ENCODE measurements around the gene PTHLH. TPM values are rescaled to one million over a fixed set of nuclear protein-coding genes. Genes with fewer than 3 reads are reported as not detected.

Gene PTHLH
- total RNA-seq, 2 donors from 2014 or later: not detected

GRCh38 chr12:27969624-27970400 lies 2.7 kb downstream of the PTHLH start:
- DNase-seq (peak in 1 of 3 donors; percentile 11), ATAC-seq (peak; percentile 77)
- Mint-ChIP-seq H3K4me1 (peaks cover 17% of the 10 kb centered on the region), H3K27ac (no peak overlapping the region), H3K36me3 (ENCODE audit: low read depth) (peaks cover 2% of the 10 kb centered on the region), H3K27me3 (peaks cover 76% of the 10 kb centered on the region), H3K4me3 (peak overlapping the region; percentile 92)
- no peaks in the 10 kb centered on the region for H3K9me3 ChIP-seq (ENCODE audit: control insufficient read depth, low read length, poor library complexity, severe bottlenecking)

GRCh38 chr12:27968972-27969623 lies 3.4 kb downstream of the PTHLH start:
- ATAC-seq (peak; percentile 39), DNase-seq (no peak)
- Mint-ChIP-seq H3K27ac (no peak overlapping the region), H3K4me3 (peak overlapping the region; percentile 92), H3K27me3 (peaks cover 73% of the 10 kb centered on the region), H3K4me1 (peaks cover 17% of the 10 kb centered on the region), H3K36me3 (ENCODE audit: low read depth) (peaks cover 2% of the 10 kb centered on the region)
- no peaks in the 10 kb centered on the region for H3K9me3 ChIP-seq (ENCODE audit: control insufficient read depth, low read length, poor library complexity, severe bottlenecking)

- H3K27me3 Mint-ChIP-seq: peaks cover 73% of the 10 kb centered on the region
- H3K4me1 Mint-ChIP-seq: peaks cover 17% of the 10 kb centered on the region
- H3K4me3 Mint-ChIP-seq: no peak overlapping the region
- peaks cover 4% of the 10 kb centered on the region for H3K36me3 Mint-ChIP-seq (ENCODE audit: low read depth)
- ATAC-seq (no peak), DNase-seq (no peak)
- H3K9me3 ChIP-seq (ENCODE audit: control insufficient read depth, low read length, poor library complexity, severe bottlenecking): no peaks in the 10 kb centered on the region
- no peak overlapping the region for H3K27ac Mint-ChIP-seq
Observed at GRCh38 chr12:27967551-27968054, 4.9 kb downstream of the PTHLH start.

GRCh38 chr12:27966870-27967269 lies 5.7 kb downstream of the PTHLH start:
- Mint-ChIP-seq H3K27me3 (peaks cover 76% of the 10 kb centered on the region), H3K4me3 (no peak overlapping the region), H3K27ac (no peak overlapping the region), H3K36me3 (ENCODE audit: low read depth) (peaks cover 4% of the 10 kb centered on the region), H3K4me1 (peaks cover 17% of the 10 kb centered on the region)
- no peak for ATAC-seq
- DNase-seq: no peak
- no peaks in the 10 kb centered on the region for H3K9me3 ChIP-seq (ENCODE audit: control insufficient read depth, low read length, poor library complexity, severe bottlenecking)

- H3K27me3 Mint-ChIP-seq: peaks cover 72% of the 10 kb centered on the region
Observed at GRCh38 chr12:27965966-27966365, 6.6 kb downstream of the PTHLH start.

GRCh38 chr12:27965411-27965810 lies 7.1 kb downstream of the PTHLH start:
- no peaks in the 10 kb centered on the region for H3K9me3 ChIP-seq (ENCODE audit: control insufficient read depth, low read length, poor library complexity, severe bottlenecking)
- Mint-ChIP-seq H3K27ac (no peak overlapping the region), H3K27me3 (peaks cover 70% of the 10 kb centered on the region), H3K4me3 (no peak overlapping the region), H3K4me1 (peaks cover 12% of the 10 kb centered on the region), H3K36me3 (ENCODE audit: low read depth) (peaks cover 4% of the 10 kb centered on the region)
- ATAC-seq: no peak
- no peak for DNase-seq

More at GRCh38 chr12:27965966-27966365, 6.6 kb downstream of the PTHLH start:
- H3K4me1 Mint-ChIP-seq: peaks cover 16% of the 10 kb centered on the region
- no peak overlapping the region for H3K27ac Mint-ChIP-seq
- ATAC-seq (no peak), DNase-seq (no peak)
- no peak overlapping the region for H3K4me3 Mint-ChIP-seq
- peaks cover 4% of the 10 kb centered on the region for H3K36me3 Mint-ChIP-seq (ENCODE audit: low read depth)
- no peaks in the 10 kb centered on the region for H3K9me3 ChIP-seq (ENCODE audit: control insufficient read depth, low read length, poor library complexity, severe bottlenecking)

- no peak overlapping the region for H3K27ac Mint-ChIP-seq
- no peaks in the 10 kb centered on the region for H3K9me3 ChIP-seq (ENCODE audit: control insufficient read depth, low read length, poor library complexity, severe bottlenecking)
- ATAC-seq: no peak
- H3K27me3 Mint-ChIP-seq: peaks cover 68% of the 10 kb centered on the region
- peaks cover 5% of the 10 kb centered on the region for H3K4me1 Mint-ChIP-seq
- DNase-seq: no peak
- no peak overlapping the region for H3K4me3 Mint-ChIP-seq
- H3K36me3 Mint-ChIP-seq (ENCODE audit: low read depth): peaks cover 4% of the 10 kb centered on the region
Observed at GRCh38 chr12:27964123-27964522, 8.4 kb downstream of the PTHLH start.

- peaks cover 5% of the 10 kb centered on the region for H3K36me3 Mint-ChIP-seq (ENCODE audit: low read depth)
- DNase-seq (no peak), ATAC-seq (no peak)
- no peak overlapping the region for H3K27ac Mint-ChIP-seq
- H3K27me3 Mint-ChIP-seq: peaks cover 67% of the 10 kb centered on the region
- no peaks in the 10 kb centered on the region for H3K4me1 Mint-ChIP-seq
- no peaks in the 10 kb centered on the region for H3K9me3 ChIP-seq (ENCODE audit: control insufficient read depth, low read length, poor library complexity, severe bottlenecking)
- no peak overlapping the region for H3K4me3 Mint-ChIP-seq
Observed at GRCh38 chr12:27960821-27961220, 11.7 kb downstream of the PTHLH start.

- Mint-ChIP-seq H3K27ac (no peak overlapping the region), H3K36me3 (ENCODE audit: low read depth) (peaks cover 4% of the 10 kb centered on the region), H3K27me3 (peaks cover 60% of the 10 kb centered on the region), H3K4me1 (no peaks in the 10 kb centered on the region), H3K4me3 (no peak overlapping the region)
- ATAC-seq (no peak), DNase-seq (no peak)
- H3K9me3 ChIP-seq (ENCODE audit: control insufficient read depth, low read length, poor library complexity, severe bottlenecking): no peaks in the 10 kb centered on the region
Observed at GRCh38 chr12:27958675-27959074, 13.9 kb downstream of the PTHLH start.

- H3K4me3 Mint-ChIP-seq: no peak overlapping the region
- peaks cover 47% of the 10 kb centered on the region for H3K27me3 Mint-ChIP-seq
- no peaks in the 10 kb centered on the region for H3K4me1 Mint-ChIP-seq
- peaks cover 2% of the 10 kb centered on the region for H3K36me3 Mint-ChIP-seq (ENCODE audit: low read depth)
- DNase-seq: no peak
- no peaks in the 10 kb centered on the region for H3K9me3 ChIP-seq (ENCODE audit: control insufficient read depth, low read length, poor library complexity, severe bottlenecking)
- no peak for ATAC-seq
- H3K27ac Mint-ChIP-seq: no peak overlapping the region
Observed at GRCh38 chr12:27957366-27957765, 15.2 kb downstream of the PTHLH start.

- Mint-ChIP-seq H3K4me1 (no peaks in the 10 kb centered on the region), H3K27me3 (peaks cover 29% of the 10 kb centered on the region), H3K4me3 (no peak overlapping the region), H3K36me3 (ENCODE audit: low read depth) (peaks cover 2% of the 10 kb centered on the region), H3K27ac (no peak overlapping the region)
- DNase-seq (no peak), ATAC-seq (no peak)
- no peaks in the 10 kb centered on the region for H3K9me3 ChIP-seq (ENCODE audit: control insufficient read depth, low read length, poor library complexity, severe bottlenecking)
Observed at GRCh38 chr12:27953817-27954216, 18.7 kb downstream of the PTHLH start.

- Mint-ChIP-seq H3K36me3 (ENCODE audit: low read depth) (peaks cover 2% of the 10 kb centered on the region), H3K4me3 (no peak overlapping the region), H3K4me1 (no peaks in the 10 kb centered on the region), H3K27ac (no peak overlapping the region), H3K27me3 (peaks cover 25% of the 10 kb centered on the region)
- DNase-seq: no peak
- no peak for ATAC-seq
- H3K9me3 ChIP-seq (ENCODE audit: control insufficient read depth, low read length, poor library complexity, severe bottlenecking): no peaks in the 10 kb centered on the region
Observed at GRCh38 chr12:27953348-27953747, 19.2 kb downstream of the PTHLH start.

- H3K27ac Mint-ChIP-seq: no peak overlapping the region
- H3K9me3 ChIP-seq (ENCODE audit: control insufficient read depth, low read length, poor library complexity, severe bottlenecking): no peaks in the 10 kb centered on the region
- H3K36me3 Mint-ChIP-seq (ENCODE audit: low read depth): peaks cover 2% of the 10 kb centered on the region
- no peak overlapping the region for H3K4me3 Mint-ChIP-seq
- ATAC-seq (no peak), DNase-seq (no peak)
- H3K4me1 Mint-ChIP-seq: no peaks in the 10 kb centered on the region
- H3K27me3 Mint-ChIP-seq: peaks cover 22% of the 10 kb centered on the region
Observed at GRCh38 chr12:27952510-27952909, 20.0 kb downstream of the PTHLH start.

Data from T-helper 17 cell (primary cell).